Urinary bladder (tissue), 4 donors: ENCODE measurements around the gene CHCHD6. TPM values are rescaled to one million over a fixed set of nuclear protein-coding genes. Genes with fewer than 3 reads are reported as not detected.

Experiments used
- DNase-seq: peaks from one replicate; pipeline ENCODE4 v3.0.0-alpha.2; 2015; ENCODE audit errors: extremely low spot score
- H3K27ac ChIP-seq: one replicate; pipeline ENCODE4 v1.5.1; 2013; ENCODE audit warnings: low read depth, mild to moderate bottlenecking, moderate library complexity
- H3K36me3 ChIP-seq: one replicate; pipeline ENCODE4 v1.6.1; 2013; ENCODE audit warnings: mild to moderate bottlenecking, moderate library complexity; ENCODE audit not compliant: insufficient read depth
- H3K4me1 ChIP-seq: one replicate; pipeline ENCODE4 v1.6.1; 2013; ENCODE audit warnings: mild to moderate bottlenecking, moderate library complexity; ENCODE audit not compliant: insufficient read depth
- H3K4me3 ChIP-seq: one replicate; pipeline ENCODE4 v1.5.1; 2013; ENCODE audit warnings: low read depth, low read length
- WGBS: extraction: QIAGEN DNeasy Blood & Tissue Kit; methylation state at CpG from one replicate; pipeline ENCODE4 v1.1.7; 2013; 5-methylcytosine and 5-hydroxymethylcytosine counted together
- polyA plus RNA-seq: library from polyadenylated mRNA; stranded (reverse); fragments of 200-250 nt; gene quantifications from one replicate; pipeline ENCODE4 v1.2.3, GENCODE V29; 2013
- total RNA-seq: library from RNA; depleted of rRNA; stranded (reverse); fragments of >200 nt; gene quantifications from one replicate; pipeline ENCODE4 v1.2.3, GENCODE V29; 2014
- donor health status: healthy with polysubstance abuse.
- donor health status: healthy.

CHCHD6 gene
- total and polyA plus RNA-seq, 2 donors: 5.4 to 20.9 TPM

DNA sequence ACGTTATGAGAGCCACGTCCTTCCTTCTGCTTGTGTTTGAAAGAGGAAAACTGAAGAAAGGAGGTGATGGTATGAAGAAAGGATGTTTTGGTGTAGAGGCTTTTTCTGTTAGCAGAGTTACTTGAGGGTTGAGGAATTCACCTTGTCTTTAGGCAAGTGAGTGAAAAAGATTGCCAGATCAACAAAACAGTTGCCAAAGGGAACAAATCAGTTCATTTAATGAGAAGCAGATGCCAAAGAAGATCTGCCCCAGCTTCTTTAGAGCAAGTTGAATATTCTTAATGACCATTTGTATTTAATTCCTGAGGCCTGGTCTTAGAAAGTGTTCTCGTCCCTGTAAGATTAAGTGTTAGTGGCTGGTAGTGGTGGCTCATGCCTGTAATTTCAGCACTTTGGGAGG, 2.6 kb downstream of the CHCHD6 start:
- Histone ChIP-seq H3K4me1 (peaks cover 2% of the 10 kb centered on the region), H3K36me3 (no peaks in the 10 kb centered on the region), H3K27ac (no peak overlapping the region), H3K4me3 (no peak overlapping the region)
- 92% methylated on average over 3 of the region's 3 CpGs for WGBS
- no peak for DNase-seq

- H3K4me1 ChIP-seq: no peaks in the 10 kb centered on the region
- H3K4me3 ChIP-seq: no peak overlapping the region
- 95% methylated on average over 8 of the region's 8 CpGs for WGBS
- no peaks in the 10 kb centered on the region for H3K36me3 ChIP-seq
- no peak for DNase-seq
- H3K27ac ChIP-seq: no peak overlapping the region
Observed at GRCh38 chr3:126711121-126711760, 7.2 kb downstream of the CHCHD6 start.

GRCh38 chr3:126713199-126713598, 9.2 kb downstream of the CHCHD6 start:
- Histone ChIP-seq H3K27ac (no peak overlapping the region), H3K4me1 (no peaks in the 10 kb centered on the region), H3K36me3 (no peaks in the 10 kb centered on the region), H3K4me3 (no peak overlapping the region)
- no peak for DNase-seq
- 96% methylated on average over 7 of the region's 7 CpGs for WGBS

- no peak for DNase-seq
- H3K4me1 ChIP-seq: no peaks in the 10 kb centered on the region
- H3K27ac ChIP-seq: no peak overlapping the region
- no peak overlapping the region for H3K4me3 ChIP-seq
- 93% methylated on average over 14 of the region's 14 CpGs for WGBS
- no peaks in the 10 kb centered on the region for H3K36me3 ChIP-seq
Observed at GRCh38 chr3:126714276-126714900, 10.3 kb downstream of the CHCHD6 start.

DNA sequence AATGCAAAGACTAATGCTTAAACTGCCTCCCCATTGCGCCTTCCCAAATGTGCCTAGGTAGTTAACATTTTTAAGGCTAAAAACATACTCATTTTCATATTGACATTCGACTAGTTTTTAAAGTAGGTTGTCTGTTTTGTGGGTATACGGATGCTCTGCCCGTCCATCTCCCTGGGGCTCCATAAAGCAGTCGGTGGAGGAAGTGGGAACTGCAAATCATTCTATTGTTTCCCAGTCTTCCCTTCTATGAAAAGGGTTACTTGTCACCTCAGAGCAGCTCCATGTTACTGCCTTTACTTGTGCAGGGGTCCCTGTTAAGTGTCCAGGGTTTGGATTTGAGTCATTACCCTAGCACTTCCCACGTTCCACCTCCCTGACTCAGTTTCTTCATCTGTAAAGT, 10.9 kb downstream of the CHCHD6 start:
- 75% methylated on average over 6 of the region's 6 CpGs for WGBS
- Histone ChIP-seq H3K4me1 (no peaks in the 10 kb centered on the region), H3K27ac (no peak overlapping the region), H3K36me3 (no peaks in the 10 kb centered on the region), H3K4me3 (no peak overlapping the region)
- DNase-seq: no peak

DNA sequence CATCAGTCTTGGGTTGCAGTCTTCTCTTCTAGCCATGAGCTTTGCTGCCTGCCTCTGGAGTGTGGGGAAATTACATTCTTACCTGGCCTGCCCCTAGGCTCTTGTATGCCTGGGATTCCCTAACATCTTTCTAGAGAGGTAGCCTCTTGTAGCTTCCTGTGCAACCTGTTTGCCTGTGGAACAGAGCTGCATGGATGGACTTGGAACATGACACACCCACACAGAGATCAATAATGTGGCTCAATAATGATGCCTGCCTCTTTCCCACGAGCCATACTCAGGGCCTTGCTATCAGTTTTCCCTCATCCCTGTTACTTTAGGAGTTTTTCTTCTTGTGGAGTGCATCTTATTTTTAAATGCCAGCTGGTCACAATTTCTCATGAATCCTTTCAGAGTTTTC, 11.4 kb downstream of the CHCHD6 start:
- H3K36me3 ChIP-seq: no peaks in the 10 kb centered on the region
- no peak for DNase-seq
- H3K27ac ChIP-seq: no peak overlapping the region
- 78% methylated on average over 1 of the region's 1 CpG for WGBS
- no peaks in the 10 kb centered on the region for H3K4me1 ChIP-seq
- no peak overlapping the region for H3K4me3 ChIP-seq

DNA sequence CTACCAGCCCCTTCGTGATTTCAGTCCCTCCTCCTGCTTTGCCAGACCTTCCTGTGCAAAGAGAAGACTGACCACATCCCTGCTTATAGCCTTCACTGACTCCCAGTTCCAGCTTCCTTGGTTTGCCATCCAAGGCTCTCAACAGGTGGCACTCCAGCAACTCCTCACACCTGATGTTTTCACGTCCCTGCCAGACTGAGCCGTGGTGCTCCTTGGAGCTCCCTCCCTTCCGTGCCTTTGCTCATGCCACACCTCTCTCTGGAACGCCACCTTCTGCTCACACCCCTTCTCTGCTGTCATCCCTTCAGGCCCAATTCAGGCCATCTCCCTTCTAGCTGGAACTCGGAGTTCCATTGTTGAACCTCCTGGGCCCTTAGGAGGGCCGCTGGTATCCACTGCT, 12.0 kb downstream of the CHCHD6 start:
- 81% methylated on average over 7 of the region's 7 CpGs for WGBS
- H3K36me3 ChIP-seq: no peaks in the 10 kb centered on the region
- no peak for DNase-seq
- H3K4me3 ChIP-seq: no peak overlapping the region
- no peak overlapping the region for H3K27ac ChIP-seq
- no peaks in the 10 kb centered on the region for H3K4me1 ChIP-seq

DNA sequence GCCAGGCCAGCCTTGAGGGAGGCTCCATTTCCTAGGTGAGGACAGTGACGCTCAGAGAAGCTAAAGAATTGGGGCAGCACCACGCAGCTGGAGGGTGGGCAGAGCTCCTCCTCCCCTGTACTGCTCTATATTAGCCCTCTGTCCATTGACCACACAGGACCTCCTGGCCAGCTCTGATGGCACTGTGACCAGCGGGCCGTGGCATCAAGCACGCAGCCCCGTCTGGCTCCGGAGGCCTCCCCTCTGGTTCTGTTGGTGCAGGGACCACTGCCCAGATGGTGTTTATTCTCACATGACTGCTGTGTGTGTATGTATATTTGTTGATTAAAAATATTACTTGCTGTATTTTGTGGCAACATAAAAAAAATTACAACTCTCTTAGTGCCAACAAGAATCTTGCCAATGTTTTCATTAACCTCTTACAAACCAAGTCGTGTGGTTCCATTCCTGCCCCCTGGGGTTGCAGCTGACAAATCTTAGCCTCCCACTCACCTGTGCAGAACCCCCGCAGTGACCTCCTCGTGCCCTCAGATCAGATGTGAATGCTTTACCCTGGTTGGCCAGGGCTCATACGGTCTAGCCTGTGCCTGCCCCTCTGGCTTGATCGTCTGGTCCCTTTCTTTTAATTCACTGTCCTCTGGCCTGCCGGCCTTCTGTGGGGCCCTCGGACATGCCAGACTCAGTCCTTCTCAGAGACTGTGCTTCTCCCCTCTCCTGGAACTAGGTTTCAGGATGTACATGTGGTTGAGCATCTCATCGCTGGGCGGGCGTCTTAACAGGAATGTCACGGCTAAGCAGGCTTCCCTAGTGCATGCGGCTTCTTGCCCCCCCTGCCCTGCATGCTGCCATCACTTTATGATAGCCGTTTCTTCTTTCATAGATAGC, 14.8 kb downstream of the CHCHD6 start:
- no peak overlapping the region for H3K4me3 ChIP-seq
- no peaks in the 10 kb centered on the region for H3K4me1 ChIP-seq
- no peak overlapping the region for H3K27ac ChIP-seq
- DNase-seq: no peak
- WGBS: 82% methylated on average over 20 of the region's 20 CpGs
- no peaks in the 10 kb centered on the region for H3K36me3 ChIP-seq

- DNase-seq: no peak
- H3K4me1 ChIP-seq: no peaks in the 10 kb centered on the region
- no peak overlapping the region for H3K27ac ChIP-seq
- 90% methylated on average over 5 of the region's 5 CpGs for WGBS
- H3K36me3 ChIP-seq: no peaks in the 10 kb centered on the region
- H3K4me3 ChIP-seq: no peak overlapping the region
Observed at GRCh38 chr3:126720596-126720995, 16.6 kb downstream of the CHCHD6 start.

DNA sequence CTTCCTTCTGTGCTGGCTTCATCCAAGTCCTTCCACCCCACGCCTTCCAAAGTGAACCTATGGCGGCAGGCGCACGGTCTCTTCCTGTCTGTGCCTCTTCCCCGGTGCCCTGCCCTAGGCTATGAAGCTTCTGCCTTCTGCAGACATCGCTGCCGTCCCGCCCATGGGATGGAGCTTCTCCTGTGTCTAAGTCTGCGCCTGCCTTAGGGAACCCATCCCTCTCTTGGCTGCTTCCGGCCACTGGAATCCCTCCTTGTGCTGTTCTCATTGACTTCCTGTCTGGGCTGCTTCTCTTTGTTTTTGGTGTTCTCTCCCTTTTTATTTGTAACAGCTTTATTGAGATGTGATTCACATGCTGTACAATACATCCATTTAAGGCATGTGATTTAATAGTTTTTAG, 17.2 kb downstream of the CHCHD6 start:
- WGBS: 87% methylated on average over 10 of the region's 10 CpGs
- H3K27ac ChIP-seq: no peak overlapping the region
- no peaks in the 10 kb centered on the region for H3K4me1 ChIP-seq
- H3K4me3 ChIP-seq: no peak overlapping the region
- DNase-seq: no peak
- H3K36me3 ChIP-seq: no peaks in the 10 kb centered on the region

- no peak overlapping the region for H3K4me3 ChIP-seq
Observed at GRCh38 chr3:126723237-126723636, 19.2 kb downstream of the CHCHD6 start.

GRCh38 chr3:126723801-126724200, 19.8 kb downstream of the CHCHD6 start:
- 80% methylated on average over 1 of the region's 1 CpG for WGBS

More at GRCh38 chr3:126723237-126723636, 19.2 kb downstream of the CHCHD6 start:
- H3K4me1 ChIP-seq: no peaks in the 10 kb centered on the region
- WGBS: over 99% methylated on average over 2 of the region's 2 CpGs
- H3K27ac ChIP-seq: no peak overlapping the region
- DNase-seq: no peak
- no peaks in the 10 kb centered on the region for H3K36me3 ChIP-seq

GRCh38 chr3:126728680-126729079, 24.6 kb downstream of the CHCHD6 start:
- H3K27ac ChIP-seq: no peak overlapping the region
- DNase-seq: no peak
- 98% methylated on average over 1 of the region's 1 CpG for WGBS
- no peaks in the 10 kb centered on the region for H3K4me1 ChIP-seq
- H3K4me3 ChIP-seq: no peak overlapping the region
- H3K36me3 ChIP-seq: no peaks in the 10 kb centered on the region

More at GRCh38 chr3:126723801-126724200, 19.8 kb downstream of the CHCHD6 start:
- no peaks in the 10 kb centered on the region for H3K36me3 ChIP-seq
- no peaks in the 10 kb centered on the region for H3K4me1 ChIP-seq
- no peak overlapping the region for H3K4me3 ChIP-seq
- DNase-seq: no peak
- no peak overlapping the region for H3K27ac ChIP-seq

GRCh38 chr3:126730376-126730775, 26.3 kb downstream of the CHCHD6 start:
- H3K4me1 ChIP-seq: no peaks in the 10 kb centered on the region
- H3K4me3 ChIP-seq: no peak overlapping the region
- no peak overlapping the region for H3K27ac ChIP-seq
- DNase-seq: no peak
- no peaks in the 10 kb centered on the region for H3K36me3 ChIP-seq
- 96% methylated on average over 7 of the region's 7 CpGs for WGBS
